ENCODE data around the gene NRXN3.

DNA sequence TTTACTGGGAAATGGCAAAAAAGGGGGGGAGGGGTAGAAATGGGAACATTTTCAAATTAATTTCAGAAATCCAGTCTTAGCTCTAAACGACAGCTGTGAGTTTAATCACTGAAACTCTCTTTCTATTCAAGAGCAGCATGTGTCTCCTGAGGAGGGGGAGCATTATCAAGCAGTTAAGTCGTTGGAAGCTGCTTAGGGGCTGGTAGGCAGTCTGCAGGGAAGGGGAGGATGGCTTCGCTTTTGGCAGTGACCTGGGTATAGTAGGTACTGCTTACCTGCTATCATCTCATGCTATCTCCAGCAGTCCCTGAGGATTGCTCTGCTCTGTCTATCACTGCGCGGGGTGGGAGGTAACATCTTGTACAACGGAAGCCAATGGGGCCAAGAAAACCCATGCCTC is 567.4 kb downstream of the NRXN3 start:
- TF ChIP-seq CHD1 (IDR thresholded peaks at IDR 0.05; ENCODE audit: low read depth, low read length) (no peak), POLR2A (IDR thresholded peaks at IDR 0.05; ENCODE audit: low read depth, low read length) (no peak), CTCF (conservative IDR thresholded peaks at IDR 0.05; ENCODE audit: low read depth, low read length) (no peak), CEBPB (IDR thresholded peaks at IDR 0.05; ENCODE audit: low read depth, low read length) (no peak), MAFK (IDR thresholded peaks at IDR 0.05; ENCODE audit: low read depth, low read length) (no peak), RAD21 (IDR thresholded peaks at IDR 0.05; ENCODE audit: low read length) (no peak), BHLHE40 (IDR thresholded peaks at IDR 0.05; ENCODE audit: low read depth, low read length) (no peak), SMC3 (IDR thresholded peaks at IDR 0.05; ENCODE audit: low read depth, low read length) (no peak)

Data from IMR-90 (cell line).